GM12891 (cell line): ENCODE measurements around the gene MED12L.

ENCODE experiments used
- POLR2A ChIP-seq: IDR thresholded peaks from 2 replicates; pipeline ENCODE4 v1.6.1; 2011; ENCODE audit warnings: low read depth, low read length, control low read depth
- SPI1 ChIP-seq: IDR thresholded peaks from 2 replicates; pipeline ENCODE4 v1.6.1; 2011; ENCODE audit warnings: low read depth, low read length, control low read depth
- TAF1 ChIP-seq: IDR thresholded peaks from 2 replicates; pipeline ENCODE4 v1.6.1; 2011; ENCODE audit warnings: low read depth, low read length, control low read depth

GRCh38 chr3:151462991-151463390 is 377.5 kb downstream of the MED12L start:
- no peak for TF ChIP-seq POLR2A
- TF ChIP-seq TAF1, result no peak
- no peak for TF ChIP-seq SPI1
